Measurements from ENCODE around the gene WASL. TPM values are rescaled to one million over a fixed set of nuclear protein-coding genes. Genes with fewer than 3 reads are reported as not detected.

The WASL gene
- total and polyA plus RNA-seq, 7 donors: 17.6 to 37.8 (median 31.0) TPM

GRCh38 chr7:123633553-123633952 is 115.2 kb downstream of the WASL start:
- Histone ChIP-seq H3K36me3 (ENCODE audit: insufficient read depth in 1 of 2, low read depth in 1 of 2) (no peaks in the 10 kb centered on the region), H3K27me3 (ENCODE audit: insufficient read depth in 3 of 3, low read length in 2 of 3) (no peaks in the 10 kb centered on the region), H3K27ac (peak overlapping the region; percentile 31), H3K9me3 (no peaks in the 10 kb centered on the region), H3K4me3 (no peak overlapping the region), H3K4me1 (peaks cover 67% of the 10 kb centered on the region)
- ATAC-seq (no peak), DNase-seq (no peak)
- no peak for TF ChIP-seq CTCF (IDR thresholded peaks at IDR 0.05)
- intact Hi-C loops (cut with DNase I): loop anchor here in 1 of 2 donors (5.0 to 10.0 kb wide), 2 partner anchors 51 kb away; no protein-coding TSS in a partner anchor
- 76 to 78% (median 77%) methylated on average over 7 of the region's 7 CpGs for WGBS, 3 donors

- 80 to 83% (median 82%) methylated on average over 2 of the region's 2 CpGs for WGBS, 3 donors
- Histone ChIP-seq H3K36me3 (ENCODE audit: insufficient read depth in 1 of 2, low read depth in 1 of 2) (no peaks in the 10 kb centered on the region), H3K27ac (peak overlapping the region; percentile 31), H3K27me3 (ENCODE audit: insufficient read depth in 3 of 3, low read length in 2 of 3) (no peaks in the 10 kb centered on the region), H3K4me3 (no peak overlapping the region), H3K9me3 (no peaks in the 10 kb centered on the region), H3K4me1 (peaks cover 64% of the 10 kb centered on the region)
- ATAC-seq: no peak
- intact Hi-C loops (cut with DNase I): loop anchor here in 1 of 2 donors (5.0 to 10.0 kb wide), 2 partner anchors 51 to 52 kb away; no protein-coding TSS in a partner anchor
- no peak for TF ChIP-seq CTCF (IDR thresholded peaks at IDR 0.05)
- DNase-seq: no peak
Observed at GRCh38 chr7:123632808-123633207, 116.0 kb downstream of the WASL start.

Other genes starting within 250 kb of the WASL start
- 1 to 10 TPM in 1 of 4 donors, under 1 TPM in 3; 0.32 to 3.5 (median 0.49) TPM for gene IQUB, start 214.4 kb downstream of the WASL start, total RNA-seq
- under 1 TPM; 0.14 to 0.60 (median 0.28) TPM for gene IQUB, start 214.4 kb downstream of the WASL start, polyA plus RNA-seq
- 100 to 1,000 TPM; 139 to 211 (median 173) TPM for gene NDUFA5, start 191.2 kb downstream of the WASL start, total RNA-seq
- gene NDUFA5, start 191.2 kb downstream of the WASL start, polyA plus RNA-seq: 100 to 1,000 TPM in 2 of 3 donors, 10 to 100 TPM in 1; 99.2 to 234 (median 192) TPM
- 10 to 100 TPM in 3 of 4 donors, 1 to 10 TPM in 1; 8.2 to 23.6 (median 11.5) TPM for gene ASB15, start 147.2 kb downstream of the WASL start, total RNA-seq
- 10 to 100 TPM in 1 of 3 donors, 1 to 10 TPM in 1, under 1 TPM in 1; 0.12 to 15.2 (median 1.3) TPM for gene ASB15, start 147.2 kb downstream of the WASL start, polyA plus RNA-seq
- gene LMOD2, start 93.1 kb downstream of the WASL start, total RNA-seq: 1,000 to 10,000 TPM in 1 of 4 donors, 100 to 1,000 TPM in 3; 383 to 1,114 (median 640) TPM
- gene LMOD2, start 93.1 kb downstream of the WASL start, polyA plus RNA-seq: 100 to 1,000 TPM in 2 of 3 donors, 1 to 10 TPM in 1; 6.9 to 341 (median 259) TPM
- gene HYAL4, start 96.2 kb upstream of the WASL start, total RNA-seq: 1 to 10 TPM in 3 of 4 donors, under 1 TPM in 1; 0.19 to 3.2 (median 2.4) TPM
- 1 to 10 TPM in 1 of 3 donors, under 1 TPM in 1, not detected in 1; 0.13 to 1.7 TPM for gene HYAL4, start 96.2 kb upstream of the WASL start, polyA plus RNA-seq
- under 1 TPM in 1 of 4 donors, not detected in 3; 0.79 TPM for gene SPAM1, start 176.2 kb upstream of the WASL start, total RNA-seq
- gene SPAM1, start 176.2 kb upstream of the WASL start, polyA plus RNA-seq: not detected

All from psoas muscle (tissue), 8 donors.